ENCODE results near the gene ZNF521. TPM values are rescaled to one million over a fixed set of nuclear protein-coding genes. Genes with fewer than 3 reads are reported as not detected.

The ZNF521 gene
- total RNA-seq, 1 donor from 2014 or later: 51.4 TPM

- Mint-ChIP-seq H3K9me3 (peaks cover 4% of the 10 kb centered on the region), H3K36me3 (peaks cover 17% of the 10 kb centered on the region), H3K27ac (no peak overlapping the region), H3K27me3 (ENCODE audit: low read depth) (no peaks in the 10 kb centered on the region), H3K4me3 (no peak overlapping the region), H3K4me1 (peaks cover 3% of the 10 kb centered on the region)
- TF ChIP-seq CTCF (IDR thresholded peaks at IDR 0.05; ENCODE audit: unreplicated experiment): no peak
- no peak for DNase-seq (ENCODE audit: low spot score in 2 of 2, unreplicated experiment in 2 of 2)
These were observed 90.2 kb downstream of the ZNF521 start for GRCh38 chr18:25261768-25262167.

GRCh38 chr18:25256439-25256838 lies 95.5 kb downstream of the ZNF521 start:
- H3K4me3 Mint-ChIP-seq: no peak overlapping the region
- peaks cover 13% of the 10 kb centered on the region for H3K36me3 Mint-ChIP-seq
- H3K27me3 Mint-ChIP-seq (ENCODE audit: low read depth): no peaks in the 10 kb centered on the region
- peaks cover 7% of the 10 kb centered on the region for H3K4me1 Mint-ChIP-seq
- no peak for DNase-seq (ENCODE audit: low spot score in 2 of 2, unreplicated experiment in 2 of 2)
- TF ChIP-seq CTCF (IDR thresholded peaks at IDR 0.05; ENCODE audit: unreplicated experiment): no peak
- H3K27ac Mint-ChIP-seq: no peak overlapping the region
- H3K9me3 Mint-ChIP-seq: no peaks in the 10 kb centered on the region

GRCh38 chr18:25253779-25254178 lies 98.2 kb downstream of the ZNF521 start:
- no peaks in the 10 kb centered on the region for H3K27me3 Mint-ChIP-seq (ENCODE audit: low read depth)
- no peak for TF ChIP-seq CTCF (IDR thresholded peaks at IDR 0.05; ENCODE audit: unreplicated experiment)
- no peak overlapping the region for H3K4me3 Mint-ChIP-seq
- H3K9me3 Mint-ChIP-seq: no peaks in the 10 kb centered on the region
- peaks cover 22% of the 10 kb centered on the region for H3K4me1 Mint-ChIP-seq
- H3K27ac Mint-ChIP-seq: no peak overlapping the region
- peaks cover 3% of the 10 kb centered on the region for H3K36me3 Mint-ChIP-seq
- DNase-seq (ENCODE audit: low spot score in 2 of 2, unreplicated experiment in 2 of 2): no peak

DNA sequence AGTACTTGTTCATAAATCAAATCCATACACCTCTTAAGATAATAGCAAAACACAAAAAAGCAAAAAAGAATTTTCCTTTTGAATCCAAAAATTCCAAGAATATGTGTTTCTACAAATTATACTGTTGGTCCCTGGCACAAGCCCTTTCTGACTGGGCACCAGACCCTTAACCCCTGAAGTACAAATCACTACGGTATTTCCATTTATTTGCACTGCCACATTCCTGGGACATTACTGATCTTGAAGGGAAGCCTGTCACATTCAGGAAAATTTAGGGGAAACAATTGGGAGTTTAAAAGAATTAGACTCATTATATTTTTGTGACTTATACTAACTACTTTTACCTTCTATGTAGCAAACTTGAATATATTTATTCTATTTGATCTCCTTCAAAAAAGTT lies 98.8 kb downstream of the ZNF521 start:
- Mint-ChIP-seq H3K9me3 (no peaks in the 10 kb centered on the region), H3K36me3 (peaks cover 3% of the 10 kb centered on the region), H3K4me1 (peaks cover 22% of the 10 kb centered on the region), H3K4me3 (no peak overlapping the region), H3K27me3 (ENCODE audit: low read depth) (no peaks in the 10 kb centered on the region), H3K27ac (no peak overlapping the region)
- TF ChIP-seq CTCF (IDR thresholded peaks at IDR 0.05; ENCODE audit: unreplicated experiment): no peak
- DNase-seq (ENCODE audit: low spot score in 2 of 2, unreplicated experiment in 2 of 2): no peak

GRCh38 chr18:25251068-25251467 lies 100.9 kb downstream of the ZNF521 start:
- no peak for DNase-seq (ENCODE audit: low spot score in 2 of 2, unreplicated experiment in 2 of 2)
- H3K36me3 Mint-ChIP-seq: no peaks in the 10 kb centered on the region
- no peak overlapping the region for H3K27ac Mint-ChIP-seq
- TF ChIP-seq CTCF (IDR thresholded peaks at IDR 0.05; ENCODE audit: unreplicated experiment): no peak
- H3K9me3 Mint-ChIP-seq: no peaks in the 10 kb centered on the region
- H3K4me1 Mint-ChIP-seq: peaks cover 22% of the 10 kb centered on the region
- H3K4me3 Mint-ChIP-seq: no peak overlapping the region
- H3K27me3 Mint-ChIP-seq (ENCODE audit: low read depth): no peaks in the 10 kb centered on the region

DNA sequence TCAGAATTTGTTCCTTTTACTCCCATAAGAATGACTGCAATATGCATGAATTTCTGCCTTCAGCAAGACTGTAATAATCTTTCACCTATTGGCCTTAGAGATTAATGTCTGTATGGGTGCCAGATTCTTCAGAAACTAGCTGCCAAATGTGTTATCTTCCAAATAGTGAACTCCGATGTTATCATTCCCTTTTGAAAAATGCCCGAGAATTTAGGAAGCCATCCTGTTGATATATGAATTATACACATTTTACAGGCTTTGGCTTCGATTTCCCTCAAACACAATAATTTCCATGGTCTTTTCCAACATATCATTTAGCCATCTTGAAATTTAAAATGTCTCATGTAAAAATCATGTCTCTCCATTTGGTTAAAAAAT lies 101.5 kb downstream of the ZNF521 start:
- TF ChIP-seq CTCF (IDR thresholded peaks at IDR 0.05; ENCODE audit: unreplicated experiment): no peak
- no peaks in the 10 kb centered on the region for H3K9me3 Mint-ChIP-seq
- H3K4me3 Mint-ChIP-seq: no peak overlapping the region
- no peaks in the 10 kb centered on the region for H3K36me3 Mint-ChIP-seq
- H3K4me1 Mint-ChIP-seq: peaks cover 22% of the 10 kb centered on the region
- H3K27me3 Mint-ChIP-seq (ENCODE audit: low read depth): no peaks in the 10 kb centered on the region
- H3K27ac Mint-ChIP-seq: no peak overlapping the region
- no peak for DNase-seq (ENCODE audit: low spot score in 2 of 2, unreplicated experiment in 2 of 2)

Data from mesothelial cell of epicardium (in vitro differentiated cells).